ENCODE measurements around the gene TM4SF4.

TM4SF4 gene

GRCh38 chr3:149479621-149480325, 5.3 kb downstream of the TM4SF4 start:
- no peak for DNase-seq (ENCODE audit: low read depth)
- no peak overlapping the region for H3K4me3 ChIP-seq (ENCODE audit: low read depth, low read length)
- no peak for TF ChIP-seq CTCF (IDR thresholded peaks at IDR 0.05; ENCODE audit: low read depth, low read length, missing control alignments)

- peak; percentile 94 for TF ChIP-seq CTCF (IDR thresholded peaks at IDR 0.05; ENCODE audit: low read depth, low read length, missing control alignments)
- DNase-seq (ENCODE audit: low read depth), result peak; percentile 44
- no peak overlapping the region for H3K4me3 ChIP-seq (ENCODE audit: low read depth, low read length)
Observed at GRCh38 chr3:149480326-149481017, 6.0 kb downstream of the TM4SF4 start.

GRCh38 chr3:149481056-149481455, 6.6 kb downstream of the TM4SF4 start:
- no peak for TF ChIP-seq CTCF (IDR thresholded peaks at IDR 0.05; ENCODE audit: low read depth, low read length, missing control alignments)
- no peak overlapping the region for H3K4me3 ChIP-seq (ENCODE audit: low read depth, low read length)
- no peak for DNase-seq (ENCODE audit: low read depth)

- no peak for DNase-seq (ENCODE audit: low read depth)
- TF ChIP-seq CTCF (IDR thresholded peaks at IDR 0.05; ENCODE audit: low read depth, low read length, missing control alignments), result no peak
- no peak overlapping the region for H3K4me3 ChIP-seq (ENCODE audit: low read depth, low read length)
Observed at GRCh38 chr3:149481491-149481890, 7.0 kb downstream of the TM4SF4 start.

- no peak overlapping the region for H3K4me3 ChIP-seq (ENCODE audit: low read depth, low read length)
- TF ChIP-seq CTCF (IDR thresholded peaks at IDR 0.05; ENCODE audit: low read depth, low read length, missing control alignments), result no peak
- DNase-seq (ENCODE audit: low read depth), result no peak
Observed at GRCh38 chr3:149486726-149487125, 12.2 kb downstream of the TM4SF4 start.

GRCh38 chr3:149487598-149488197, 13.2 kb downstream of the TM4SF4 start:
- peak; percentile 92 for TF ChIP-seq CTCF (IDR thresholded peaks at IDR 0.05; ENCODE audit: low read depth, low read length, missing control alignments)
- no peak overlapping the region for H3K4me3 ChIP-seq (ENCODE audit: low read depth, low read length)
- no peak for DNase-seq (ENCODE audit: low read depth)

Measured in GM12864 (cell line).